Subcutaneous abdominal adipose tissue (tissue), 5 donors: ENCODE measurements around the gene TRABD2A.

Experiments used
- H3K27ac ChIP-seq: one replicate; pipeline ENCODE4 v1.7.0; 2013; ENCODE audit warnings: low read depth, mild to moderate bottlenecking, inconsistent platforms, low read length, moderate library complexity
- H3K27me3 ChIP-seq, 5 donors: one replicate each; pipeline ENCODE4 v1.7.0; 2013; ENCODE audit warnings: low read length in 5 of 5, inconsistent platforms in 1 of 5; ENCODE audit not compliant: control insufficient read depth in 5 of 5, insufficient read depth in 4 of 5
- H3K36me3 ChIP-seq, 5 donors: one replicate each; pipeline ENCODE4 v1.7.0; 2013; ENCODE audit warnings: low read length in 5 of 5; ENCODE audit not compliant: control insufficient read depth in 5 of 5, insufficient read depth in 5 of 5
- H3K4me1 ChIP-seq, 5 donors: one replicate each; pipeline ENCODE4 v1.7.0; 2013; ENCODE audit warnings: low read length in 5 of 5, mild to moderate bottlenecking in 3 of 5, moderate library complexity in 1 of 5; ENCODE audit not compliant: control insufficient read depth in 5 of 5, insufficient read depth in 5 of 5
- H3K4me3 ChIP-seq, 5 donors: one replicate each; pipeline ENCODE4 v1.7.0; 2013; ENCODE audit warnings: low read length in 5 of 5, low read depth in 1 of 5
- H3K9ac ChIP-seq, 5 donors: one replicate each; pipeline ENCODE4 v1.7.0; 2013; ENCODE audit warnings: low read length in 5 of 5, mild to moderate bottlenecking in 4 of 5, moderate library complexity in 3 of 5
- H3K9me3 ChIP-seq, 5 donors: one replicate each; pipeline ENCODE4 v1.7.0; 2013; ENCODE audit warnings: low read length in 5 of 5; ENCODE audit not compliant: control insufficient read depth in 5 of 5
- donor health status: healthy.
- donor health status: healthy.
- donor health status: healthy.
- donor health status: healthy.
- donor health status: healthy.

The TRABD2A gene

DNA sequence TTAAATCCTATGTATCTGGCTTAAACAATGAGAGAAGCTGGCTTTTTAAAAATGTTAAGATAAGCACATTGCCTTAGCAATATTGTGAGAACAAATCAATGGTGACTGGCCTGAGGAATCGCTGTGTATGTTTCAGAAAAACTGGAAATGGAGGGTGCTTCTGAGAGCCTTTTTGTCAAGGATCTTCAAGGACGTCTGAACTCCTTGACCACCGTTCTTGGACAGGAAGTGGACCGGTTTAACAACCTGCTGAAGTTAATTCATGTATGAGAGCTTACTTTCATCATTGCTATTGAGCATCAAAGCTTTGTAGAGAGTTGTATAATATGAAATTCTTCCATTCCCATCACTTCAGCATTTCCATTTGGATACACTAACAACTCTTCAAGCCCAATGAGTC, 72.6 kb downstream of the TRABD2A start:
- H3K36me3 ChIP-seq: no peaks in the 10 kb centered on the region
- peaks cover 2 to 25% (median 15%) of the 10 kb centered on the region in 5 donors for H3K4me1 ChIP-seq
- H3K27ac ChIP-seq: no peak overlapping the region
- H3K4me3 ChIP-seq: no peak overlapping the region
- H3K9me3 ChIP-seq: no peaks in the 10 kb centered on the region
- no peaks in the 10 kb centered on the region for H3K27me3 ChIP-seq
- no peak overlapping the region for H3K9ac ChIP-seq

DNA sequence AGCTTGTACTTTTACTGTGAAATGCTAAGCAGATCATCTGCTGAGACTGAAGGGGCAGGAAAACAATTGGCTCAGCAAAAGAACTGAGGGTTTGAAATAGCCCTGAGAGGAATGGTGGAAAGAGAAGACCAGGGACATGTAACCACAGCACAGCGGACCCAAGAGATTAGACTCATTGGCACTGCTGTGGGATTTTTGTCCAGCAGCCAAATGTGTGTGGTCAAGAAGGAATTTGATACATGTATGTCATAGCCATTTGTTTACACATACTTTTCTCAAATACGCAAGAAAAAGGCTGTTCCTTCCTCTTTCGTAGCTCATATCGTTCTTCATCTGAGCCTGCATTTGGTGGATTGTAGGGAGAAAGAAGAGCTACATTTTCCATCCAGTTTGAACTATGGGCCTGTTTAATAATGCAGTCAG, 73.8 kb downstream of the TRABD2A start:
- H3K4me1 ChIP-seq: peaks cover 2 to 25% (median 15%) of the 10 kb centered on the region in 5 donors
- H3K9ac ChIP-seq: peak overlapping the region in 1 of 5 donors; percentile 15
- H3K9me3 ChIP-seq: no peaks in the 10 kb centered on the region
- H3K27me3 ChIP-seq: no peaks in the 10 kb centered on the region
- no peaks in the 10 kb centered on the region for H3K36me3 ChIP-seq
- no peak overlapping the region for H3K27ac ChIP-seq
- H3K4me3 ChIP-seq: peak overlapping the region in 3 of 5 donors; percentile 1 to 17 (median 5)

DNA sequence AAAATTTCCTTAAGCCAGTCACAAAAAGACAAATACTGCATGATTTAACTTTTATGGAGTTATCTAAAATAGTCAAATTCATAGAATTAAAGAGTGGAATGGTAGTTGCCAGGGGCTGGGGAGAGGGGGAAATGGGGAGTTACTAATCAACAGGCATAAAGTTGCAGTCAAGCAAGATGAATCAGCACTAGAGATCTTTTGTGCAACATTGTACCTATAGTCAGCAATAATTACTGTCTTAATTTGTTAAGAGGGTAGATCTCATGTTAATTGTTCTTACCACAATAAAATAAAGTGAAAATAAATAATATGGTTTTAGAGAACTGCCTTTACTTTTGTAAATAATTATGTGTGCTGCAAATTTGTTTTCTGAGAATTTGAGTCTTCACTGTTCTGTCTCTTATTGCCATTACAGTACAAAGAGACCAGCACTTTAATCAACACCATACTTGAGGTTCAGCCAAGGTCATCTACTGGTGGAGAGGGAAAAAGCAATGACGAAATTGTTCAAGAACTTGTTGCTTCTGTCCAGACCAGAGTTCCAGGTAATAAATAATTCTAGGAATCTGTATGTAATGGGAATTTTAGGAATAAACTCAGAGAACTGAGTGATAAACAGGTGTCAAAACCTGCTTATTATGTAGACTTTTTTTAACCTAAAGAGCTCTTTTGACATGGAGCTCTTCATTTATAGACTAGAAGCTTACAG, 75.5 kb downstream of the TRABD2A start:
- no peak overlapping the region for H3K9ac ChIP-seq
- no peak overlapping the region for H3K27ac ChIP-seq
- H3K4me3 ChIP-seq: no peak overlapping the region
- peaks cover 2 to 25% (median 15%) of the 10 kb centered on the region in 5 donors for H3K4me1 ChIP-seq
- H3K9me3 ChIP-seq: peaks cover 0 to 3% (median 0%) of the 10 kb centered on the region in 5 donors
- no peaks in the 10 kb centered on the region for H3K27me3 ChIP-seq
- no peaks in the 10 kb centered on the region for H3K36me3 ChIP-seq

DNA sequence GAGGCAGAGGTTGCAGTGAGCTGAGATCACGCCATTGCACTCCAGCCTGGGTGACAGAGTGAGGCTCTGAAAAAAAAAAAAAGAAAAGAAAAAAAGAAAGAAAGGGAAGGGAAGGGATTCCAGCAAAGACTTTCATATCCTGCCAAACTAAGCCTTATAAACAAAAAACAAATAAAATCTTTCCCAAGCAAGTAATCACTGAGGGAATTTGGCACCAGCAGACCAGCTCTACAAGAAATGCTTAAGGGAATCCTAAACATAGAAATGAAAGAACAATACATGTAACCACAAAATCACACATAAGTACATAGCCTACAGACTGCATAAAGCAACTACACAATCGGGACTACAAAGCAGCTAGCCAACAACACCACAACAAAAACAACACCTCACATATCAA, 79.1 kb downstream of the TRABD2A start:
- H3K36me3 ChIP-seq: no peaks in the 10 kb centered on the region
- H3K9ac ChIP-seq: no peak overlapping the region
- H3K9me3 ChIP-seq: peaks cover 0 to 3% (median 0%) of the 10 kb centered on the region in 5 donors
- H3K4me1 ChIP-seq: peaks cover 0 to 14% (median 4%) of the 10 kb centered on the region in 5 donors
- H3K27ac ChIP-seq: no peak overlapping the region
- H3K27me3 ChIP-seq: no peaks in the 10 kb centered on the region
- no peak overlapping the region for H3K4me3 ChIP-seq

DNA sequence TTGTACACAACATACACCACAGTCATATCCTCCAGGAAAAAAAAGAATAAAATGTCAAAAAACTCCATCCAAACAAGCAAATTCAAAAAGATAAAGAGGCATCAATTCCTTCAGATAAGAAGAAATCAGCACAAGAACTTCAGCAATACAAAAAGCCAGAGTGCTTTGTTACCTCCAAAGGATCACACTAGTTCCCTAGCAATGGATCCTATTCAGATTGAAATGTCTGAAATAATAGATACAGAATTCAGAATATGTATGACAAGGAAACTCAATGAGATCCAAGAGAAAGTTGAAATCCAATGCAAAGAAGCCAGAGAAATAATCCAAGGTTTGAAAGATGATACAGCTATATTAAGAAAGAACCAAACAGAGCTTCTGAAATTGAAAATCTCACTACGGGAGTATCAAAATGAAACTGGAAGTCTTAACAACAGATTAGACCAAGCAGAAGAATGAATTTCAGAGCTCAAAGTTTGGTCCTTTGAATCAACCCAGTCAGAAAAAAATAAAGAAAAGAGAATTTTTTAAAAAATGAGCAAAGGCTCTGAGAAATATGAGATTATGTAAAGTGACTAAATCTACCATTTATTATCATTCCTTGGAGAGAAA, 80.6 kb downstream of the TRABD2A start:
- Histone ChIP-seq H3K9me3 (peaks cover 0 to 3% (median 0%) of the 10 kb centered on the region in 5 donors), H3K27ac (no peak overlapping the region), H3K4me3 (no peak overlapping the region), H3K9ac (no peak overlapping the region), H3K27me3 (no peaks in the 10 kb centered on the region), H3K36me3 (no peaks in the 10 kb centered on the region), H3K4me1 (peaks cover 0 to 2% (median 0%) of the 10 kb centered on the region in 5 donors)

DNA sequence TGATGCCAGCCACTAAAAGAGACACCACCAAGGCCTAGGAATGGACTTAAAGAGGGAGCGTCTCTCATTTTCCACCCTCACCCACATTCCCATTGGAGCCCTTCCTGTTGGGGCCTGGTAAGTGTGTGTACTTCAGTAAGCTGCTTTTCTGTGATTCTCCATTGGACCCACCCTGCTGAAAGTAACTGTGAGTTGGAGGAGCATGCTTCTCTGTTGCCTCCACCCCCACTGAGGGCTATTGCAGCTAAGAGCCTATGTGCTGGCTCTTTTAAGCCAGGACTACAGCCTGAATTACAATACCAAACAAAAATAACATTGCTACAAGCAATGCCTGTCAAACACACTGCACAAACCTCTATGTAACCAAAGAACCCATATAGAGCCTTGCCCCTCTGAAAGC, 81.1 kb downstream of the TRABD2A start:
- Histone ChIP-seq H3K9ac (no peak overlapping the region), H3K4me1 (no peaks in the 10 kb centered on the region), H3K27ac (no peak overlapping the region), H3K9me3 (peaks cover 0 to 3% (median 0%) of the 10 kb centered on the region in 5 donors), H3K36me3 (no peaks in the 10 kb centered on the region), H3K4me3 (no peak overlapping the region), H3K27me3 (no peaks in the 10 kb centered on the region)

DNA sequence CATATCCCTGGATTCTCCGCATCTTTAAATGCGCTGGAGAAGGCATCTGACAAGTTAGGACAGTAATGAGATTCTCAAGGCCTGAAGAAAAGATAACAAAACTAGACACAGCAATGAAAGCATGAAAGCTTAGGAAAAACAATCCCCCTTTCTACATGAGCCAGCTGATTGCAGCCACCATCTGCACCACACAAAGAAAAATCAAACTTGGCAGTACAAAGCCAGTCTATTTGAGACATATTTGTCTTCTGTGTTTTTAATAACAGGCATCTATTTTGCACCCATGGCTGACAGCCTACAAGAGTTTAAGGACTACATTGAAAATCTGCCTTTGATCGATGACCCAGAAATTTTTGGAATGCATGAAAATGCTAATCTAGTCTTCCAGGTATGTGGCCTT, 83.6 kb downstream of the TRABD2A start:
- Histone ChIP-seq H3K4me3 (no peak overlapping the region), H3K4me1 (no peaks in the 10 kb centered on the region), H3K27me3 (no peaks in the 10 kb centered on the region), H3K27ac (no peak overlapping the region), H3K36me3 (no peaks in the 10 kb centered on the region), H3K9ac (no peak overlapping the region), H3K9me3 (peaks cover 0 to 3% (median 0%) of the 10 kb centered on the region in 5 donors)

DNA sequence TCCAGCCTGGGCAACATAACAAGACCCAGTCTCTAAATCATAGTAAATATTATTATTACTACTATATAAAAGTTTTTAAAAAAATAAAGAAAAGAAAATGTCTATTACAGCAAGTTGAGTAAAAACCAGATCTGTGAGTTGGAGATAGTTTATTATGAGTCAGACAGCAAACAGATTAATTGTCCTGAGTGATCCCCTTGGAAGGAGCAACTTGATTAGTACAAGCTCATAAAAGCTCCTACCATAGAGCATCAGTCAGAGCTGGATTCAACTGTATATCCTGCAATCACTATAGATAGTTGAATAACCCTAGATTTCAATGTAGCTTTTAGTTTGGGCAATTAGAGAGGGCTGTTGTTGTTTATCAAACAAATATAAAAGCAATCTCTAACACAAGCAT, 84.1 kb downstream of the TRABD2A start:
- Histone ChIP-seq H3K4me3 (no peak overlapping the region), H3K27ac (no peak overlapping the region), H3K27me3 (no peaks in the 10 kb centered on the region), H3K9me3 (peaks cover 0 to 1% (median 0%) of the 10 kb centered on the region in 5 donors), H3K4me1 (no peaks in the 10 kb centered on the region), H3K36me3 (no peaks in the 10 kb centered on the region), H3K9ac (no peak overlapping the region)

DNA sequence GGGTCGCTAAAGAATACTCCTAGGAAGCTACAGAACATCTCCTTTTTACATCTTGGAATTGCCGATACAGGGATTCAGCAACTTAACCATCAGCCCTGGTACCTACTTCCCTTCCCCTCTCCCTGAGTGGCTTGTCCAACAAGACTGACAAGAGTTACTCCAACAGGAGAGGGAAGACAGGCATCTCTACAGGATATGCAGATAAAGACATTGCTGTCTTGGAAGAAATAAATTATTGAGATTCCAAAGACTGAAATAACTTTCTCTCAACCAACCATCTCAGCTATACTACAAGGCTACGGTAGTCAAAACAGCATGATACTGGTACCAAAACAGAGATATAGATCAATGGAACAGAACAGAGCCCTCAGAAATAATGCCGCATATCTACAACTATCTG, 87.2 kb downstream of the TRABD2A start:
- H3K4me1 ChIP-seq: no peaks in the 10 kb centered on the region
- H3K36me3 ChIP-seq: no peaks in the 10 kb centered on the region
- H3K27me3 ChIP-seq: no peaks in the 10 kb centered on the region
- H3K27ac ChIP-seq: no peak overlapping the region
- no peak overlapping the region for H3K9ac ChIP-seq
- no peaks in the 10 kb centered on the region for H3K9me3 ChIP-seq
- no peak overlapping the region for H3K4me3 ChIP-seq

DNA sequence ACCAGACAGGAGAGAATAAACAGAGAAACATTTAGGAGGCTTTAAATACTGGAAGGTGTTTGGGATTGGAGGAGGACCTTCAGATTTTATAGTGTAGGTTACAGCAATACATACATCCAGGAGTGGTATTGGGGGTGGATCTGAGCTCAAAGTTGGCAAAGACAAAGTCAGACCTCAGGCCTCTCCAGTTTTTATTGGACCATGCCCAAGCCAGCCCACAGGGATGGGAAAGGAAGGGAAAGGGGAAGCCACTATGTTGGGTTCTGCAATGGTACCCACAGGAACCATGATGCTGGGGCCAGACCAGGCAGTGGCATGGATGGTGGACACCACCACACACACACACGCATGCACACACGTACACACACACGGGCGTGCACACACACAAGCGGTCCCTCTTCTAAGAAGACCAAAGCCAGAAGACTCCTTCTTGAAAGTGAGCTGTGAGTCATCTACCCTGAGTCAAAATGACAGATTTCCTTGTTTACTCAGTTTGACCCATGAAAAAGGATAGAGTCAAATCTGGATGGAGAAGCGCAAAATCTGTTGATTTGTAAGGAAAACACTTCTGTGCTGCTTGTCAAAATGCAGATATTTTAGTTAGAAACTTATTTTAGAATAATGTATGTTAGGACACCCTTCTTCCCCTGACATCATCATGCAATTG, 87.9 kb downstream of the TRABD2A start:
- no peak overlapping the region for H3K4me3 ChIP-seq
- H3K27me3 ChIP-seq: no peaks in the 10 kb centered on the region
- H3K27ac ChIP-seq: no peak overlapping the region
- H3K4me1 ChIP-seq: no peaks in the 10 kb centered on the region
- no peak overlapping the region for H3K9ac ChIP-seq
- H3K36me3 ChIP-seq: no peaks in the 10 kb centered on the region
- no peaks in the 10 kb centered on the region for H3K9me3 ChIP-seq
